DMS 273 treated with DMSO at 0.1 percent for 48 hours (cell line): ENCODE results near the gene CLDN19.

ENCODE experiments used
- DNase-seq: peaks from one replicate; lab custom pipeline; 2025; lab: John Stamatoyannopoulos, UW

Gene CLDN19, protein sequence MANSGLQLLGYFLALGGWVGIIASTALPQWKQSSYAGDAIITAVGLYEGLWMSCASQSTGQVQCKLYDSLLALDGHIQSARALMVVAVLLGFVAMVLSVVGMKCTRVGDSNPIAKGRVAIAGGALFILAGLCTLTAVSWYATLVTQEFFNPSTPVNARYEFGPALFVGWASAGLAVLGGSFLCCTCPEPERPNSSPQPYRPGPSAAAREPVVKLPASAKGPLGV

DNA sequence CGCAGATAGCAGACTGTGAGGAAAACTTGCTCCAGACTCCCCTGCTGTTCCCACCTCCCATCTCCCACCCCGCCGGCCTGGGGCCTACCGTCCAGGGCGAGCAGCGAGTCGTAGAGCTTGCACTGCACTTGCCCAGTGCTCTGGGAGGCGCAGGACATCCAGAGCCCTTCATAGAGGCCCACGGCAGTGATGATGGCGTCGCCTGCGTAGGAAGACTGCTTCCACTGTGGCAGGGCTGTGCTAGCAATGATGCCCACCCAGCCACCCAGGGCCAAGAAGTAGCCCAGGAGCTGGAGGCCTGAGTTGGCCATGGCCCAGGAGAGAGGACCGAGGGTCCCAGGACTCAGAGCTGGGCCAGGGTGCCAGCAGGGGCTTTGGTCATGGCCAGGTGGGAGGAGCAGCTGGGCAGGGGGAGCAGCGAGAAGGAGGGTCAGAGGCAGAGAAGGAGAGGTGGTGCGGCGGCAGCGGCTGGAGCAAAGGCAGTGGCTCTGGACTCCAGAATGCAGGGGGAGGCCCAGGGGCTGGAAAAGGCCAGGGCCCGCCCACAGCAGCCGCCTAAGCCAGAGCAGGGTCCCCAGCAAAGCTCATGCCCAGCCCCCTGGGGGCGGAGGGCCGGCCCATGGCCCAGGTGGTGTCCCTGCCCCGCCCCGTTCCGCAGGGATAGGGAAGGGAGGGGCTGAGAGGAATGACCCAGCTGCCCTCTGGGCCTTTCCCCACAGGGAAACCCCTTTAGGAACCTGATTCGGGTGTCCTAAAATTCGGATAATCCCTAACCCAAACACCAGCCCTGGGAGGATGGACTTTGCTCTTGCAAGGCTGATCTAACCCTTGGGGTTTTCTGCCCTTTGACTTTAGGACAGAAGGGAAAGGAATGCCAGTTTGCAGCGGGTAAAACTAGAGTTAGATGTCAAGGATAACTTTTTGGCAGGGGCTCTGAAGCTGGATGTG is at the start of gene CLDN19:
Gene CLDN19 (minus strand): TSS at position 484 of the 948 bp plus-strand sequence. CDS start 173 bp downstream, at position 311.
- DNase-seq = no peak

DNA sequence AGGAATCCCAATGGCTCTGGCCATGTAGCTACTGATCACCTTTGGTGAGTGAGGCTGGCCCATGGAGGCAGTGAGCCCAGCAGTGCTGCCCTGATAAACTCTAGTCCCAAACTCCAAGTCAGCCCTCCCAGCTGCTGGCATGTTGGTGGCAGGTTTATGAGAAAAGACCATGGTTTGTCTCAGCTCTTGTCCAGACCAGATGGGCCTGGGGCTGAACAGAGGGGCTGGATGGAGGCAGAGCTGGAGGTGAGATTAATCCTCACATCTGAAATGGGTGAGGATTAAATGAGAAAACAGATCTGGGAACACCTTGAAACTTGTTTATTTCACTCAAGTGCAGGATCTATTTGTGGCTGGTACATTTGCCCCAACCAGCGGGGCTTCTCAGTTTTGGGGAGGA is 48.0 kb upstream of the CLDN19 start:
- no peak for DNase-seq

DNA sequence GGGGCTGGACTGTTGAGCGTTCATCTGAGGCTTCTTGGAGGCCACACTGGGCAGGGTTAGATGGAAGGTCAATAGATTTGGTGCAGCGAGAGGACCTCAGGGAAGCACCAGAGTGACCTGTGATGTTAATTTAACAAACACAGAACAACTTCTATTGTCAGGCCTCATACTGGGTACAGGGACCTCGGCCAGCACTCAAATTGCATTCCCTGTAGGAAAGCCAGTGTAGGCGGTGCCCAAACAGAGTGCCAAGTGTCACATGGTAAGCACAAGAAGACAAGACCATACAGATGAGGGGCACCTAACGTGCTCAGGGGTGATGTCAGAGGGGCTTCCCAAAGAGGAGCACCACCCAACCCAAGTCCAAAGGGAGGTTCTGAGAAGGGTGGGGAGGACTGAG is 46.1 kb upstream of the CLDN19 start:
- DNase-seq = no peak

DNA sequence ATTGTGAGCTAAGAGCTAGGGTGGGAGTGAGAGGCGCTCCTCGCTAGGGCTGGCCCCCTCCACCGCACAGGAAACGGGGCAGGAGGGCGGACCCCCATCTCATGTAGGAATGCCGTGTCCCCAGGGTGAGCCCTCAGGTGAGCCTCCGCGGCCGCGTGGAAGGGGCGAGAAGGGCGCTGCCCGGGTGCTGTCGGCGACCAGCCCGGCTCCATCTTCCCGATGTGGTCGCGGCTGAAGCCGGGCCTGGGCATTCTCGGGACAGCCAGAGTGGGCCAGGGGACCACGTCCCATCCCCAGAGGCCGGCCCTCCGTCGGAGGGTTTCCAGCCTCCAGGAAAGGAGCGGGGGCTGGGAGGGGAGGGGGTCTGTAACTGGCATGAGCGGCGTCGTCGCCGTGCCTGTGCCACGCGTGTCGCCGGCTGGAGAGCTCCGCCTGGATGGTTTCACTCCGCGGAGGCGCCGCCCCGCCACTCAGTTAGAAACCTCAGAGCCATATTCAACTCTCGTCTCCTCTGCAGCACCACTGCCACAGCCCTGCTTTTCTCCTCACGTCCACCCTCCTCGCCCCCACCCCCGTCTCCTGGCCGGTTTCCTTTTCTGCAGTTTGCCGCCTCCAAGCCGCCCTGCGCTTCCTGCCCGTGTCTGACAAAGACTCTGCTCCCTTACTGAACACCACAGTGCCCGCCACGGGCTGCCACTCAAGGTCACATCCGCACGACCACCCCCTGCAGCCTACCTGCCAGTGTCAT is 45.1 kb upstream of the CLDN19 start, which contains the start of gene TMEM269:
Gene TMEM269 (plus strand): TSS at position 46 of the 748 bp plus-strand sequence. CDS start 4,903 bp downstream, outside the sequence.
- DNase-seq = no peak

DNA sequence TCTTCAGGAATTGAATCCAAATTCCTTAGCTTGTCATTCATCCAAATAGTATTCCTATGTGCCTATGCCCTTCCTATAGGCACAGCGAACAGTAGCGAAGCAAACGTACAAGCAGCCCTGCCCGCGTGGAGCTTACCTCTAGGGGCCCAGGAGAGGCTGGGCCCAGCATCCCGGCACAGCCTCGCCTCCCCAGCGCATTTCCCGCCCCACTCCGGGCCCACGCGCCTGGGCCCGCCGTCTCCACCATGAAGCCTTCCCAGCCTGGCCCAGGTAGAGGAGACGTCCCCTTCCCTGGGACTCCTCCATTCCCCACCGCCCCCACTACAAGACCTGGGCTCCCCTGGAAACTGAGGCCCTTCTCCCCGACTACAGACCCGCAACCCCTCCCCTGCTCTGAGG is 44.5 kb upstream of the CLDN19 start:
- DNase-seq = no peak

DNA sequence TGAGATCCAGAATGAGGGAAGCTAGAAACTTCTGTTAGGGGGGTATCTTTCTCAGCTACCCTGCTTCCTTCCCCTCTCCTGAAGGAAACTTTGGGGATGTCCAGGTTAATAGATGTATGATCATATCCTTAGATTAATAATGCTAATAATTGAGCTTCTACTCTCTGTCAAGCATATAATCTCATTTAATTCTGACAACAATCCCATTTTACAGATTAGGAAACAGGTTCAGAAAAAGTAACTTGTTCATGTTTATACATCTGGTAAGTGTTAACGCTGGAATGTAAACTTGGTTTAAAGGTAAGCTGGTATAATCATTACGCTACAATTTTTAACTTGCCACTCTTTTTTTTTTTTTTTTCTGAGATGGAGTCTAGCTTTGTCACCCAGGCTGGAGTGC is 43.1 kb upstream of the CLDN19 start:
- no peak for DNase-seq

DNA sequence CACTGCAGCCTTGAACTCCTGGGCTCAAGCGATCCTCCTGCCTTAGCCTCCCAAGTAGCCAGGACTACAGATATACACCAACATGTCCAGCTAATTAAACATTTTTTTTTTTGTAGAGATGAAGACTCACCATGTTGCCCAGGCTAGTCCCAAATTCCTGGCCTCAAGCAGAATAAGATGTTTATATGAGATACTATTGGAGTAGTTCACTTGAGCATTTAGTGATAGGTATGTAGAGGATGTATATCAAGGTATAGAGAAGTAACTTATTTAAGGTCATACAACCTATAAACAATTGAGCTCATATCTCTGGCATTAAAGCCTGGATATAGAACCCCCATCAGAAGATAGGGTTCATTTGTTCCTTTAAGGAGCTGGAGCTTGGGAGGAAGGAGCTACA is 40.1 kb upstream of the CLDN19 start:
- DNase-seq = no peak

DNA sequence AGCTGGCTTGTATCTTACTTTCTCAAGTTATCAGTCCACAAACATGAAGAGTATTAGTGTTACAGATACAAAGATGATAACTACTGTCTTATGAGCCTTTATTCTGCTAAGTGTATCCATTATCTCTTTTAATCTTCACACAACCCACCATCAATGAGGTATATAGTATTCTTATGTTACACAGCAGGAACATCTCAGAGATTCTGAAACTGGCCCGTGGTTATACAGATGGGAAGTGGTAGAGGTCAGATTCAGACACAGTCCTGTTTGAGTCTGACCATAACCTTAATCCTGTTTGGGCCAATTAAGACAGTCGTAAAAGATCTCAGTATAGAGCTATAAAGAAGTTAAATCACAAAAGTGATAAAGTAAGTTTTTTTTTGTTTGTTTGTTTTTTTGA is 39.7 kb upstream of the CLDN19 start:
- no peak for DNase-seq

DNA sequence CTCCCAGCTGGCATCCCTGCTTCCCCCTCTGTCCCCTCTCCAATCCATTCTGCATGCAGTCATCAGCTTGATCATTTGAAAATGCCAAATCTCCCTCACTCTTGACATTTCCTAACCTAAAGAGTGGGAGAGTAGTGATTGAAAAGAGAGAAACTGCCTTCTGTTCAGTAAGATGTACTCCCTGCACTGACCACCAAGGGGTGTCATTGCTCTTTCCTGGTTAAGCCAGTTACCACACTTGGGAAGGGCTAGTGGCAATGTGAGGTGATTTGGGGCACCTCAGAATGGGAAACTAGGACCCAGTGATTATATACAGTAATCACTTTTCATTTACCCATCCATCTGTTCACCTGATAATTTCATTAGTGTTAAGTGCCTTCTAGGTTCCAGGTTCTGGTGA is 37.8 kb upstream of the CLDN19 start:
- no peak for DNase-seq

DNA sequence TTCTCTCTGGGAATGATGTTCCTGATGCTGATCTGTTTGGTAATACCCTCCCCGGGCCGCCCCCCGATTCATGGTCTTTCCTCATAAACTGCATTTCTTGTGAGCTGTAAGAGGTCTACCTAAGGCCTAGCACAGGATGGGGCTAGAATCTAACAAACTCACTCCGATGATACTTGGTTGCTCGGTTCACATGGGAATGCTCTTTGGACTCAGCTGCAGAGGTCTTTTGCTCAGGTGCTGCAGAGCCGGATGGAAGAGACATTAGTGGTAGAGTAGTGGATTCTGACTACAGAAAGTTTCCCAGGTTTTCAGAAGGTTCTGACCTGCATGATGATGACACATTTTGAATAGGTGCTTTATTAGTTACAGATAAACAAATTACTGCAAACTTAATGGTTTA is 36.5 kb upstream of the CLDN19 start:
- no peak for DNase-seq

DNA sequence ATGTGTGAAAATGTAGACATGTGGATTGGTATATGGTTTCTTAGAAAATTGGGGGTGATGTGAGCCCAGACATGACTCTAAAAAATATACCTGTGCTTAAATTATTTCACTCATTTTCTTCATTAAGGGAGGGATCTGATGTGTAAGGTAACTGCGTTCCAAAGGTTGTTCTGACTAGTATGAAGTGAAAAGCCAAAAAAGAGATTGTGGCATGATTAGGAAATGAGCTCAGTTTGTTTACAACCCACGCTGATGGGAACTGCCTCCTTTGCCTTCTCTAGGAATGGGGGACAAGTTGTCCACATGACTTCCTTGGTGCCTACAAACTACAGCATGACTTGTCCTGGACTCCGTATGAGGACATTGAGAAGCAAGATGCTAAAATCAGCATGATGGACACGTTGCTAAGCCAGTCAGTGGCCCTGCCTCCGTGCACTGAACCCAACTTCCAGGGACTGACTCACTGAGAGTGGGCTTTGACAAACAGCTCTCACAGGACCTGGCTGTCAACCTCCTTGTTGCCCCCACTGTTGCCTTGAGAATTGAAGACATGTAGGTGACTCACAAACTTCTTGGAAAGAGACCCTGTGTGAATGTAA is 35.0 kb upstream of the CLDN19 start:
- DNase-seq = no peak

DNA sequence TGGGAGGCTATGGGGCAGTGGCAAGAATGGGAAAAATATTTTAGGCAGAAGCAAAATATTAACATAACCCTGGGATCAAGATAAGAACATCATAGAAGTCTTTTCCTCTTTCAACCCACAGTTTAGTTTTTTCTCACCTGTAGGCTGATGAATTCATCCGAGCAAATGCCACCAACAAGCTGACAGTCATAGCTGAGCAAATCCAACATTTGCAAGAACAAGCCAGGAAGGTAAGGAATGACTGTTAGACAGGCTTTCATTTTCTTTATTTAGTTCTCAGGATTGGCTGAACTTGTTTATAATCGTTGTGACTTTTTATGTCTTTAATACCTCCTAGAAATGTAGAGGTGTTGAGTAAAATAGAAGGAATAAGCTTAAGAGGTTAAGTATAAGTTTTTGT is 33.4 kb upstream of the CLDN19 start:
- no peak for DNase-seq

DNA sequence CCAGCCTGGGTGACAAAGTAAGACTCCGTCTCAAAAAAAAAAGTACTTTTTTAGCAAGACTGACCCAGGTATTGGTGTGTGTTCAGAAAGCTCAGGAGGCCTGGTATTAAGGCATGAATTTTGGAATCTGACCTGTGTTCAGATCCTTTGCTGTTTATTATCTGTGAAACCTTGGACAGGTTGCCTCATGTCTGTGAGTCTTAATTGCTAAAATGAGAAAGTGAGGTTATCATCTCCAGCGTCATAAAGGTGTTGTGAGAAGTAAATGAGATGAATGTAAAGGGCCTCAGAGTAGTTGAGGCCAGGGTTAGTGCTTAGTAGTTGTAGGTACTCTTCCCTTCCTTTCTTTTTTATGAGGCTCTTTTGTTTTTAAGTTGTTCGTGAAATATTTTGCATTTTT is 29.8 kb upstream of the CLDN19 start:
- DNase-seq = no peak

DNA sequence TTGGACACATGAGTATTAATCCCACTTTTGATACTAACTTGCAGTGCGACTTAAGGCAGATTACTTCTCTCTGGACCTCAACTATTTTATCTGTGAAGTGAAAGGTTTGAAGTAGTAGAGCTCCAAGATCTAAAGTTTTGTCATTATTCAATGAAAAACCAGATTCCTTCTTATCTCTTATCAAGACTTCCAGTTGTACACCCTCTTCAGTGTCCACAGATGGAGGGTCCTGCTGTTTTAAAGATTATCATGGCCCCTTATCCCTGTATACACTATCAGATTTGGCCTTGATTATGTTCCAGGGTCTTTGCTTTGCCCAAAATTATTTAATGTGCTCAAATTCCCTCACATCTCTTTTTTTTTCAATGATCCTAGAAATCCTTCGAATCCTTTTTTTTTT is 28.1 kb upstream of the CLDN19 start:
- no peak for DNase-seq

DNA sequence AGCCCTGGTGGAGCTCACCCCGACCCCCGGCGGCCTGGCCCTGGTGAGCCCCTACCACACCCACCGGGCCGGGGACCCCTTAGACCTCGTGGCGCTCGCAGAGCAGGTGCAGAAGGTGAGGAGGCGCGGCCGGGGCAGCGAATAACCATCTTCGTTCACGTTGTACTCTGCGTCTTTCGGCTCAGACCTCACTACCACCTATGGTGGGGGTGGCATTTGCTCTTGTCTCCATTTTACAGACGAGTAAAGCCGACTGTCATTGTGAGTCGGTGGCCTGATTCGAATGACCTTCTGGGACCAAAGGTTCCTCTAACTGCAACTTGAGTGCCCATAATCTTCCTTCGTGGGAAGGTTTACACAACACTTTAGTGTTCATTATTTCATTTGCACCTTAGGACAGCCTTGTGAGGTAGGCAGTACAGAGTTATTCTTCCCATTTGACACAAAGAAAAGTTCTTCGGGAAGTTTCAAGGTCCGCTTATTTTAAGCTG is 27.5 kb upstream of the CLDN19 start:
- no peak for DNase-seq

DNA sequence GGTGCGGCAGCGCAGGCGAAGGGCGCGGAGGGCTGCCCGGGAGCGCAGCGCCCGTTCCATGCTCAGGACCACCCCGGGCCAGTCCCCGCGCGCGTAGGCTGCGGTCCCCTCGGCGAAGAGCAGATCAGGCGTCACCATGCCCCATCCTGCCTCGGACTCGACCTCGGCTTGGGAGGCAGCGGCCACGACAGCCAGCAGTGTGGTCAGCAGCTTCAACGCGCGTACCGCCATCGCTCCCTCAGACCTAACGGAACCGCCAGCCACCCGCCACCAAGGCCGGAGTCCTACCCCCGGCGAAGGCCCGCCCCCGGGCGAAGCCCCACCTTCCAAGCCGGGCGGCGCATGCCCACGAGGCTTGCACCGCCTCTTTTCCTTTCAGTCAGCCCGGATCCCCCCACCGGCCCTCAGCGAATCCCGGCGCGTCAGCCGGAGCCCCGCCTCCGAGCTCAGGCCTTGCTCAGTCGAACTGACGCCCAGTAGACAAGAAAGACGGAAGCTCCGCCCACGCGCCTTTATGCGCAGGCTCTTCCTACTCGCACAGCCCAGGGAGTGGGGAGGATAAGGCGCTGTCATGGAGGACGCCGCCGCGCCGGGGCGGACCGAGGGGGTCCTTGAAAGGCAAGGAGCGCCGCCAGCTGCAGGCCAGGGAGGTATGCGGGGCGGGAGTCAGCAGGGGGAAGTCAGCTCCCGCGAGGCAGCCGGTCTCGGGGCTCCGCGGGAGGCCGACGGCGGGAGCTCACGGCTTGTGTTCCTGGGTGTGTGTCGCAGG is 26.9 kb upstream of the CLDN19 start, which contains the start of the genes C1orf50 and P3H1:
Gene C1orf50 (plus strand): TSS at position 509 of the 769 bp plus-strand sequence. CDS start 63 bp downstream, at position 572.
Gene P3H1 (minus strand): TSS at position 288 of the 769 bp plus-strand sequence. CDS start 57 bp downstream, at position 231.
- DNase-seq = peak; percentile 95

DNA sequence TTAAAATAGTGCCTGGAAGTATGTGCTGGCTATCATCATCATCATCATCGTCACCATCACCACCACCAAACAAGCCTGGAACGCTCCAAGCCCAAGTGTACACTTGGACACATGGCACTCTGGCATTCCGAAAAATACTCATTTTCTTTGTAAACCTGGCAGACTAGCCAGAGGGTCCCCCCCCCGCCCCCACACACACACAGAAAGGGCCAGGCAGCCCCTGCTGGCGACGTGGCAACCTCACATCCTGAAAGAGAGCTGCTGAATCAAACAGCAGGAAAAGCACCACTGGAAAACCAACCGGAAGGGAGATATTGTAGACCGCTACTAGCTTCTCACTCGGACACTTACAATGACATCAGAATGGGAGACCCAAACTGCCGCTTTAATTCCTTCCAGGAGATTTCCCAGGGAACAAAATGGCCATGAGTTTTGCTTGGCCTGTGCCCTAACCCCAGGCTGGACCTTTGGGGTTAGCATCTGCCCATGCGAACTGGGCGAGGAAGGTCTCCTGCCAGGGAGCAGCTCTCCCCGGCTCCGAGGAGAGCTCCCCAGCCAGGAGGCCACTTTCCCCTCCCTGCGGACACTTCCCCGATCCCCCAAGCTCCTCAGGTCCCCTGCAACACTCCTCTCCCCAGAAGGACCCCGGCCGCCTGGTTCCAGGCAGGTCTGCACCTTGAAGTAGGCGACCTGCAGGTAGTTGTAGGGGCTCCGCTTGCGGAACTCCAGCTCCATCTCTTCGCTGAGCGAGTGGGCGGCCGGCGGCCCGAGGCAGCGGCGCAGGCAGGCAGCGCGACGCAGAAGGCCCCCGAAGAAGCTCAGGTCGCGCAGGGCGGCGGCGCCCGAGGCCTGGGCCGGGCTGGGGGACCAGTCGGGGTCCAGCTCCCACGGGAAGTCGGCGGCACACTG is 26.1 kb upstream of the CLDN19 start:
- peak; percentile 38 for DNase-seq

DNA sequence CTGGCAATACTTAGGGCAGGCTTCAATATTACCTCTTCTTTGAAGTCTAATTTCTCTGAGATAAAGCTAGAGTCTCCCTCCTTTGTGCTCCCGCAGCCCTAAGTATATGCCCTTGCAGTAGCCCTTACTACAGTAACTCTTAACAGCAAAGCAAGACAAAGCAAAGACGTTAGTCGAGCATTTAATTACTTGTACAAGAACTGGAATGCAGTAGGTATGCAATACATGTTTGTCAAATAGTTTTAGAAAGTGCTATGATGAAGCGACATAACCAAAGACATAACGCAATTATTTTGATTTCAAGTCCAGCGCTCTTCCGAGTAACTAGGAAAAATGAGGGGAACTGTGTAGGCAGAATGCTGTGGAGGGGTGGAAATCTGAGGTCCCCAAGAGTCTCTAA is 25.2 kb upstream of the CLDN19 start:
- no peak for DNase-seq

DNA sequence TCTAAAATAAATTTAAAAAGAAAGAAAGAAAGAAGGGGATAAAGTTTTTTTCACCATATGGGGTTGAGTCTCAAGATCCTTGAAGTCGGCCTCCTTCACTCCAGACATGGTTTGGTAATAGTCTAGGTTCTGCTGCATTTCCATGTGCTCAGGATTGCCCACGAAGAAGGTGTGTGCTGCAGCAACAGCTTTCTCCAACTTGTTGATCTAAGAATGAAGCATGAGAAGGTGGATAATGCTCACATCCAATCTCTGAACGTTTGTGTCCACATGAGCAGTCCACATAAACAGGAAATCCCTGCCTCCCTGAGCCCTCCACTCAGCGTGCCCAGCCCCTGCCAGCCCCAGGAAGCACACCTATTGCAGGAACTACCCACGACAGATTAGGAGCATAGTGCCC is 22.2 kb upstream of the CLDN19 start:
- DNase-seq = no peak

DNA sequence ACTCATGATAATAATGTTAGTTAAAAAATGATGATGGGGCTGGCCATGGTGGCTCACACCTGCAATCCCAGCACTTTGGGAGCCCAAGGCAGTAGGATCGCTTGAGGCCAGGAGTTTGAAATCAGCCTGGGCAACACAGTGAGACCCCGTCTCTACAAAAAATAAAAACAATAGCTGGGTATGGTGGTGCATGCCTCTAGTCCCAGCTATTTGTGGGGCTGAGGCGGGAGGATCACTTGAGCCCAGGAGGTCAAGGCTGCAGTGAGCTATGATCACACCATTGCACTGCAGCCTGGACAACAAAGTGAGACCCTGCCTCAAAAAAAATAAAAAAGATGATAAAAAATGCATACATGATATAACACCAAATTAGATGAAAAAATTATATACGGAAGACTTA is 21.5 kb upstream of the CLDN19 start:
- DNase-seq = no peak
